ENCODE data around the gene PFDN5. TPM values are rescaled to one million over a fixed set of nuclear protein-coding genes. Genes with fewer than 3 reads are reported as not detected.

The PFDN5 gene
- 694 TPM for polyA plus RNA-seq (2012; ENCODE audit: insufficient read depth, insufficient read length, low read depth)

DNA sequence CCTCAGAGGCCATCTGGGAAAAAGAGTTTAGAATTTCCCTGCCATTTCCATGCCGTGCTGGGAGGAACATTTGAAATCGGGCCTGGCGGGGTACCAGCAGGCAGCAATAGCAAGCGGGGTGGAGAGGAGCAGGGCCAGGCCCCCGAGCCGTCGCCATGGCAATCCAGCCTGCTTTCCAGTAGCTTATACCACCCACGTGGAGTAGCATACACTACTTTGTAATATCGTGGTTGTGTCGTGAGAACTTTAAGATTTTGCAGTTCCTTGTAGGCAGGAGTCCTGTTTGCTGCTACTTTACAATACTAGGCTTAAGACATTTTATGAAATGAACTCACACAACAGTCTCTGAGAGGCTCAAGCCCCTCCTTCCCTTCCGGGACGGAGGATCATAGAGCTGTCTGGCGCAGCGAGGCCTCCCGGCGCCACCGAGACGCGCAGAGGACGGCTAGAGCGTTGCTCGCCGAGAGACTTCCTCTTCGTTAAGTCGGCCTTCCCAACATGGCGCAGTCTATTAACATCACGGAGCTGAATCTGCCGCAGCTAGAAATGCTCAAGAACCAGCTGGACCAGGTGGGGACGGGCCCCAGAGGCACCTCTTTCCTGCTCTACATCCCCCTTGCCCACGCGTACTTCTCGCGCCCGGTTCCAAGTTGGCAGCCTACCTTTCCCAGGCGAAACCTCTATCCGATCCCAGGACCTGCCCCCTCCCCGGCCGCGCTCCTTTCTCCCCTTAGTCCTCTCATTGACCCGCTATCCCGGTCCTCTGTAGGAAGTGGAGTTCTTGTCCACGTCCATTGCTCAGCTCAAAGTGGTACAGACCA lies at the start of gene PFDN5:
Gene PFDN5 (plus strand): TSS at position 473 of the 821 bp plus-strand sequence. CDS start 26 bp downstream, at position 499.
- peaks cover 43% of the 10 kb centered on the region for H3K36me3 ChIP-seq
- DNase-seq, result peak; percentile 91
- peaks cover 3% of the 10 kb centered on the region for H3K4me1 ChIP-seq
- no peaks in the 10 kb centered on the region for H3K9me3 ChIP-seq
- TF ChIP-seq, protein P1, sequence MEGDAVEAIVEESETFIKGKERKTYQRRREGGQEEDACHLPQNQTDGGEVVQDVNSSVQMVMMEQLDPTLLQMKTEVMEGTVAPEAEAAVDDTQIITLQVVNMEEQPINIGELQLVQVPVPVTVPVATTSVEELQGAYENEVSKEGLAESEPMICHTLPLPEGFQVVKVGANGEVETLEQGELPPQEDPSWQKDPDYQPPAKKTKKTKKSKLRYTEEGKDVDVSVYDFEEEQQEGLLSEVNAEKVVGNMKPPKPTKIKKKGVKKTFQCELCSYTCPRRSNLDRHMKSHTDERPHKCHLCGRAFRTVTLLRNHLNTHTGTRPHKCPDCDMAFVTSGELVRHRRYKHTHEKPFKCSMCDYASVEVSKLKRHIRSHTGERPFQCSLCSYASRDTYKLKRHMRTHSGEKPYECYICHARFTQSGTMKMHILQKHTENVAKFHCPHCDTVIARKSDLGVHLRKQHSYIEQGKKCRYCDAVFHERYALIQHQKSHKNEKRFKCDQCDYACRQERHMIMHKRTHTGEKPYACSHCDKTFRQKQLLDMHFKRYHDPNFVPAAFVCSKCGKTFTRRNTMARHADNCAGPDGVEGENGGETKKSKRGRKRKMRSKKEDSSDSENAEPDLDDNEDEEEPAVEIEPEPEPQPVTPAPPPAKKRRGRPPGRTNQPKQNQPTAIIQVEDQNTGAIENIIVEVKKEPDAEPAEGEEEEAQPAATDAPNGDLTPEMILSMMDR (IDR thresholded peaks at IDR 0.05; ENCODE audit: low read depth, low read length), result no peak
- H3K4me3 ChIP-seq (ENCODE audit: low read depth, low read length), result peak within 1 kb of the TSS; percentile 100
- H3K27me3 ChIP-seq, result no peaks in the 10 kb centered on the region

DNA sequence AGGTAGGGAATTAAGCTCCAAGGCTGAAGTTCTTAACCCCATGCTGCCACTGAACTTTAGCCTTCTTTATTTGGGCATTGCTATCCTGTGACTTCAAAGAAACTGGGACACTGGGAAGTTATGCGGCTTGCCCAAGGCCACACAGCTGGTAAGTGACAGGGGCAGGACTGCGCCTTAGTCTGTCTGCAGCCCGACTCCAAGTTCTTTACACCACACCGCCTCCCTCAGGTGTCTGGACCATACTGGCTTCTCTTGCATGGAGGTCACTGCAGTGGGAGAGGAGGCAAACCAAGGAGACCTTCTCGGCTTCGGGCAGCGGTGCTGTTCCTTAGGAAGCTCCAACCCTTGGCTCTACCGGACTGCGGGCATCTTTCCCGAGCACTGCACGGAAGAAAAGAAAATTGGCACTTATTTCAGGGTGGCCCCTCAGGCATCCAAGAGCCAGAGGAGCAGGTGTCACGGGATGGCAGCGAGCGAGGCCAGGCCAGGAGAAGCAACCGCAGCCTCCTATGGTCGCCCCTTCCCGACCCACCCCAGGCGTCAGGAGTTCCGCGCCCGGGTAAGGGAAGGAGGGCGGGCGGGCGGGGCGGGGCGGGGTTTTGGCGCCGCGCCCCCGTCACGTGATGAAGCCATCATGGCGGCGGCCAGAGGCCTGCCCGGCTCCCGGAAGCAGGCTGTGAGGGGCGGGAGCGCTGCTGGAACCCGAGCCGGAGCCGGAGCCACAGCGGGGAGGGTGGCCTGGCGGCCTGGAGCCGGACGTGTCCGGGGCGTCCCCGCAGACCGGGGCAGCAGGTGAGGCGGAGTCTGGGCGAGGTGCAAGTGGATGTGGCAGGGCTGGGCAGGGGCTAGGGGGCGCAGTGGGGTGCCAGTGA lies 43.6 kb upstream of the PFDN5 start:
- no peaks in the 10 kb centered on the region for H3K36me3 ChIP-seq
- H3K4me1 ChIP-seq, result no peaks in the 10 kb centered on the region; the same call in 1 of the 2 replicates
- no peaks in the 10 kb centered on the region for H3K27me3 ChIP-seq
- peak; percentile 88 for DNase-seq
- TF ChIP-seq, protein P1 (IDR thresholded peaks at IDR 0.05; ENCODE audit: low read depth, low read length), result peak; percentile 51
- H3K4me3 ChIP-seq (ENCODE audit: low read depth, low read length), result peak overlapping the region; percentile 86
- no peaks in the 10 kb centered on the region for H3K9me3 ChIP-seq

DNA sequence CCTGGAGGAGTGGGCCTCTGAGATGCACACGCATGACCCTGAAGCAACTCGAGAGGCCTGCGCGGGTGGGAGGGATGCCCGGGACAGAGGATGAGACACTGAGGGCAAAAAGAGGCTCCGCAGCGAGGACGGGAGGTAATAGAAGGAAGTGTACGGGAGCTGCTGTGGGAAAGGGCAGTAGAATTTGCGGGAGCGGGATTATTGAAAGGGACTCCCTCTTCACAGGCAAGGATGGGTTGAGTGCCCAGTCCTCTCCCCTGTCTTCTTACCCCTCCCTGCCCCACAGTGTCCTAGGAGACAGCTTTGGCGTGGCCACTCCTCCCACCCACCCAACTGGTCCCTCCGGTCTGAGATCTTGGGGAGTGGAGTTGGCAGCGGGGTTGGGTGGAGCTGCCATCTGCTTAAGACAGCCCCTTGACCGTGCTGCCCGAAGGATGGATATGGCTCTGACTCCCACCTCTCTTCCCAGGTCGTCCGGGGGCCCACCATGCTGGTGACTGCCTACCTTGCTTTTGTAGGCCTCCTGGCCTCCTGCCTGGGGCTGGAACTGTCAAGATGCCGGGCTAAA lies 42.9 kb upstream of the PFDN5 start:
- Histone ChIP-seq H3K9me3 (no peaks in the 10 kb centered on the region), H3K36me3 (no peaks in the 10 kb centered on the region), H3K27me3 (no peaks in the 10 kb centered on the region), H3K4me1 (no peaks in the 10 kb centered on the region; the same call in 1 of the 2 replicates), H3K4me3 (ENCODE audit: low read depth, low read length) (peak overlapping the region; percentile 86)
- no peak for DNase-seq
- TF ChIP-seq, protein P1 (IDR thresholded peaks at IDR 0.05; ENCODE audit: low read depth, low read length), result no peak

DNA sequence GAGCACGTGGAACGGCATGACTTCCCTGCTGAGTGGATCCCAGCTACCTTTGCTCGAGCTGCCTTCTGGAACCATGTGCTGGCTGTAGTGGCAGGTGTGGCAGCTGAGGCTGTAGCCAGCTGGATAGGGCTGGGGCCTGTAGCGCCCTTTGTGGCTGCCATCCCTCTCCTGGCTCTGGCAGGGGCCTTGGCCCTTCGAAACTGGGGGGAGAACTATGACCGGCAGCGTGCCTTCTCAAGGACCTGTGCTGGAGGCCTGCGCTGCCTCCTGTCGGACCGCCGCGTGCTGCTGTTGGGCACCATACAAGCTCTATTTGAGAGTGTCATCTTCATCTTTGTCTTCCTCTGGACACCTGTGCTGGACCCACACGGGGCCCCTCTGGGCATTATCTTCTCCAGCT lies 42.0 kb upstream of the PFDN5 start:
- DNase-seq, result no peak
- no peak overlapping the region for H3K4me3 ChIP-seq (ENCODE audit: low read depth, low read length)

DNA sequence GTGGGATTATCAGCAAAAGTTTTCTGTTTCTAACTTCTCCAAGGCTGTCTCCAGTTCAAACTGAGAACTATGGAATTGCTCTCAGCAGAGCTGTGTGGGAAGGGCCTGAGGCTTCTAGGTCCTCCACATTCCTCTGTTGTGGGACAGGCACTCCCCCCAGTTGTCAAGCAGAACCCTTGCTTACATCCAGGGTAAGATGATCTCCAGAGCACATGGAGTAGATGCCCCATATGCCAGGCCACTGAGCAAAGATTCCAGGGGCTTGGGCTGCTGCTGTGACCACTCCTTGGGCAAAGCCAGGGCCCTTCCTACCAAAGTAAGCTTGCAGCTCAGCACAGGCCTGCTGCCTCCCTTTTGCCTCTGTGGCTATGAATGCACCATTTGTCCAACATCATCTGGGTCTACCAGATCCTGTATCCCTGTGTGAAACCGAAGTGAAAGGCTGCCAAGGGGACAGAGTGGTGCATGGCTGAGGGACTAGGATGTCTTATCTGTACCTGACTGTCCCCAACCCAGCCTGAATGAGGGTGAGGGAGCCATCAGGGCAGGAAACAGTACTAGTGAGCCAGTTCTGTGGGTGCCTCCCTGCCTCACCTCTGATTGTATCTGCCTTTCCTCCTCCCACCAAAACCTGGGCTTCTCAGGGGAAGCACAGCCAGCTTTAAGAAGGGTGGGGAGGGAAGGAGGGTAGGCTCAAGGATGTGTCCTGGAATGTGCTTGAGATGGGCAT lies 40.4 kb upstream of the PFDN5 start:
- no peaks in the 10 kb centered on the region for H3K36me3 ChIP-seq

More for the DNA sequence above, 42.0 kb upstream of the PFDN5 start:
- H3K9me3 ChIP-seq, result no peaks in the 10 kb centered on the region
- no peaks in the 10 kb centered on the region for H3K36me3 ChIP-seq
- H3K27me3 ChIP-seq, result no peaks in the 10 kb centered on the region
- TF ChIP-seq, protein P1 (IDR thresholded peaks at IDR 0.05; ENCODE audit: low read depth, low read length), result no peak
- H3K4me1 ChIP-seq, result no peaks in the 10 kb centered on the region; the same call in 1 of the 2 replicates

More for the DNA sequence above, 40.4 kb upstream of the PFDN5 start:
- TF ChIP-seq, protein P1 (IDR thresholded peaks at IDR 0.05; ENCODE audit: low read depth, low read length), result no peak
- no peaks in the 10 kb centered on the region; the same call in 1 of the 2 replicates for H3K4me1 ChIP-seq
- no peaks in the 10 kb centered on the region for H3K27me3 ChIP-seq
- H3K9me3 ChIP-seq, result no peaks in the 10 kb centered on the region
- H3K4me3 ChIP-seq (ENCODE audit: low read depth, low read length), result no peak overlapping the region
- DNase-seq, result no peak
